ENCODE data around the gene CTIF.

- TF ChIP-seq CTCF (IDR thresholded peaks at IDR 0.05) (no peak), POLR2A (IDR thresholded peaks at IDR 0.05) (no peak)
These were observed 60.6 kb downstream of the CTIF start for GRCh38 chr18:48599391-48599790.
